ENCODE data around the gene PRLR.

Gene PRLR

DNA sequence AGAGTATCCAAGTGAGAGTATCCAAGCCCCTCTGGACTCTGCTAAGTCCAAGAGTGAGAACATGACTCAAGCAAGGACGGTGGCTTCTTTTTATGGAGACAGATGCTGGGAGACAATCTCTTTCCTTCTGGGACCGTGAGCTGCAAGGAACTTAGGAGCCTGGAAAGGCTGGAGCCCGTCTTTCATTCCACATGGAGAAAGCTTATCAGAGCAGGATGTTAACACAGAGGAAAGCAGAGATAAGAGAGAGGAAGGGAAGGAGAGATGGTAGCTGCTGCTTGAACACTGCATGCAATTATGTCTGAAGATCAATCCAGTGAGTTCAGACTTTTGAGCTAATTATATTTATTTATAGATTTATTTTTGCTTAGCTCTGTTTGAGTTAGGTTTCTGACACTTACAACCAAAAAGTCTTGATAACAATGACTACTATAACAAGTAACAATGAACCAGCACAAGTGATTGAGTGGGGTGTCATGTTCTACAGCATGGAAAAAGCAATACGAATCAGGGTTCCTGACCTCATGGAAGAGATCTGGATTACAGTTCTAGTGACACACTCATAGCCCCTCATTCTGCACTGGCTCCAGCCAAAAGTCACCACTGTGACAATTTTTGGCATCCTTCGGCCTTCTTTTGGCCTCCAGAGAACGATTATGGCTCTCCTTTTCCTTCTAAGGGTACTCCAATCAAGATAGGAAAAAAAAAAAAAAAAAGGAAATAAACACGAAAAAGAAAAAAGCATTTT, 71.5 kb downstream of the PRLR start:
- DNase-seq: no peak

DNA sequence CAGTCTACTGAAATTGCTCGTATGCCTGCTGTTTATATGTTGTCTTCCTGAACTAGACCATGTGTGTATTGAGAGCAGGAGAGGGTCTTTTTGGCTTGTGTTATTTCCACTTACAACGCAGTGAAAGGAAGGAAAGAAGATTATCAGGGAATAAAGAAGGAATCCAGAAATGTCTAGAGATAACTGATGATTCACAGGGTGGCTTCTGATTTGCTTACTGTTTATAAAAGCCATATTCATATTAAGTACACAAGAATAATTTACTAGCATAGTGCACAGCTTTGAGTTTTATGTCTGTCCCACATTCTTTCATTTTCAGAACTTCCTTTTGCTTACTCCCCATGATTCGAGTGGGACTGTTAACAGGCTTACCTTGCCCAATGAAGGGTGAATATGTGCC, 72.1 kb downstream of the PRLR start:
- DNase-seq: no peak

DNA sequence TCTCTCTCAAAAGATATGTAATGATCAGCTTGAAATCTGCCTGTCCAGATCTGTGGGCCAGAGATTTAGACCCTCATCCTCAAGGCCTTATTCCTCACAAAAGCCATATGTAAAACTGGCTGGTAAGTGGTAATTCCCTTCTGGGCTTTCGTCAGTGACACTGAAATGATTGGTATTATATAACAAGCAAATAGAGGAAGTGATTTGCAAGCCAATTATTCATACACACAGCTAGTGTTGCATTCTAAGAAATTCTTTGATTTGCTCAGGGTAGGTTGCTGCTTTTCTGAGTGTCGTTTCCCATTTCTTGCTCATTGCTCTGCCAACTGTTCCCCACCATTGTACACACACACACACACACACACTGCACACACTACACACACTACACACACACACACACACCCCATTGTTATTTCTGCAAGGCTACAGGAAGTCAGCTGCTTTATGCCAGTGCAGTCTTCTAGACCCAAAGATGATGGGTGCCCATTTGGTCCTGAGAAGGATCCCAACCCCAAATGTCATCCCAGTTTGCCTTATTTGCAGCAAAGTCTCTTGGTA, 76.8 kb downstream of the PRLR start:
- DNase-seq: no peak

DNA sequence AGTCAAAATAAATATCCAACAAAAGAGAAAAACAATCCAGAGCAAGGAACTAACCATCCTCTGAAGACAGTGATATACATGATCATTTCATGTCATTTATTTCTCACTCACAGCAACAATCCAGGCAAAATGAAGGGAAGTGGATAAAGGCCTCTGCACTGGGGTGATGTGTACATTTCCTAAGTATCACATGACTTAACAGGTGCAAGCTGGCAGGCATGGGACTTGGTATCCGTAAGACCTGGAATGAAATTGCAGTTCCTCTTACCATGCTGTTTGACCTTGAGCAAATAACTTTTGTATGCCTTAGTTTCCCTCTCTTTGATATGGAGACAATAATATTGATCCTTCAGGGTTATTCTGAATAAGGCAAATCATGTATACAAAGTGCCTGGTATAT, 77.6 kb downstream of the PRLR start:
- DNase-seq: no peak

DNA sequence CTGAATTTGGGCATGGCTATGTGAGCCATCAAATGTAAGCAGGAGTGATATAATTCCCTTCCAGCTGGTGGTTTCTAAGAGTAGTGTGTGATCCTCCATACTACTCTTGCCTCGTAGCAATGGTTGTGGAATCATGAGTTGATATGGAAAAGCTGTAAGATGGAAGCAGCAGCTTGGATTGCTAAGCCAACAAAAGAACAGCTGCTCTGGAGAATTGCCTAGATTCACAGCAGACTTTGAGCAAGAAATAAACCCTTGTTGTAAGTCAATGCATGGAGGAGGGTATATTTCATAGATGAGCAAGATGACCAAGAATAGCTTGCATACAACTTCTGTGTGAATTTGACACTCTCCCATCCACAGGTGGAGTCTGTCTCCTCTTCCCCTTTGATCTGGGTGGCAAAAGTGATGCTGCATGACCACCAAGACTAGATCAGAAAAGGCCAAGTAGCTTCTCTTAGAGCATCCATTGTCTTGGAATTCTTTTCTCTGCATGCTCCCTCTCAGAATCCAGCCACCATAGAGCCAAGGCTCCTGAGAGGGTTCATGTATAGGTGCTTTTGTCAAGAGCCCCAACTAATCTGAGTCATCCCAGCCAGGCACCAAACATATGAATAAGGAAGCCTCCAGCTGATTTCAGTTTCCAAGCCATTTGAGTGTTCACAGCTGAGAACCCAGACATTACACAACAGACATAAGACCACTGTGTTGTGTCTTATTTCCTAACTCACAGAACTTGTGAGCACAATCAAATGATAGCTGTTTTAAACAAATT, 79.0 kb downstream of the PRLR start:
- DNase-seq: no peak

DNA sequence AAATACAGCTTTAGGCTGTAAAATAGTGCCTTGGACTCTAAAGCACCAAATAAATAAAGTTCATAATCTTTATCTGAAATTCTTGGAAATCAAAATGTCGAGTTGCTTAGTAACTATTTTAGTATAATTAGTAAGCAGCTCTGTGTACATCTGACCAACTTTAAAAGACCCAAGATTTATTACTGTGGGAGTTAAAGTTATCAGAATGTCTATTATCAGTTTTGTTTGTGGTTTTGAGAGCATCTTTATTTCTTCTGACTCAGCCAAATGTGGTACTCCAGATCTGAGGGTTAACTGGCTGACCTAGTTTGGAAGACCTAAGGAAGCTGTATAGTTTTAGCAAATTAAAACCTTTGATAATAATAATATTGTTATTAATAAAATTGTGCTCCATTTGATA, 81.2 kb downstream of the PRLR start:
- no peak for DNase-seq

DNA sequence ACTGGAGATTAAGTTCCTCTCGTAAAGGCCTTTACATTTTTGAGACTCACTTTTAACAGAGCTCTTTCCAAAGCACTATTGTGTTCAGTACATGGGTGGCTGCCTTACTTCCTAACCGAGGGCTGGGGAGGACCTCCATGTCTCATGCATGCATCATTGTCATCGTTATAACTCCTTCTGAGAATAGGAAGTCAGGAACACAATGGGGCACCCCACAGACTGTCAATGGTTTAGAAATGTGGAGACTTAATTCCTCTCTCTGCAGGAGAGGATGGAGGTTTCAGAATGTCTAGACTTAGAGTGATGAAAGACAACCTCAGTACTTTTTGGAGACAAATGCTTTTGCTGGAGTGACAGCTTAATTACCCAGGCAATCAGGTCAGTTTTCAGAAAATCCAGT, 83.9 kb downstream of the PRLR start:
- DNase-seq: no peak

DNA sequence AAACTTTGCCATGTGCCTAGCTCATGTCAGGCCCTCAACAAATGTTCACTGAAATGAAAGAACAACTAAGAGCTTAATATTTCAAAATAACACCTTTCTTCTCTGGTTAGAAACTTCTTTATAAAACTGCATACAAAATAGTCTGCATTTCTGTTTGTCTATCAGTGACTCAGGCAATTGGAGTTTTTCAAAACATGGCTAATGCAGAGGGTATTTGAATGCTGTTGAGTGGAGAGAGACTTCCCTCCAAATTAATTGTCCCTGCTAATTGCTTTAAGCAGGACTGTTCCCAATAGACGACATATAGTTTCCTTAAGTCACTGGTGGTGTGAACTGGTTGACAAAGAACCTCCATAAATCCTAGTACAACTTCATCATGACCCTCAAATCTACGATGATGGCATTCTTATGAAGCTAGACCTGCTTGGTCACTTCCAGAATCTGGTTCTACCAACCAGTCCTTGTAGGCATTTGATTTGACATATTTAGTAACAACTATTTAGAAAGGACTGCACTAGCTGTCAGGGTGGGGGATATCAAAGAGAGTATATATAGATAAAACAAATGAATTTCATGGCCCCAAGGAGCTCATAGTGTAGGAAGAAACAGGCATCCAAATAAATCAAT, 84.5 kb downstream of the PRLR start:
- DNase-seq: no peak

DNA sequence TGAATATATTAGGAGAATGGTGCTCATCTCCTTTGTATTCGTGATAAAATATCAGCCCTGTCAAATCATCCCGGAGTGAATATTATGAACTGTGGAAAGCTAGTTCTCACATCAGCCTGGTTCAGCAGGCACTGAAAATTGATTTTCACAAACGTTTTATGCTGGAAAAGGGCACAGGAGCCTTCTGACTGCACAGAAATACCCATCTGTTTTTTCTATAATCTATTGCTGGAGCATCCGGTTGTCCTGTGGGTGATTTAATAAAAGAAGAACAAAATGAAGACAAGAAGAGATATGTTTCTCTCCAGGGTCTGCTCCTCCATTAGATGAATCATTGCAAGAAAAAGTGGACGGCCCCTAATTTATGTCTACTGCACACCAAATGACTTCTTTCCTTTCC, 85.3 kb downstream of the PRLR start:
- no peak for DNase-seq

DNA sequence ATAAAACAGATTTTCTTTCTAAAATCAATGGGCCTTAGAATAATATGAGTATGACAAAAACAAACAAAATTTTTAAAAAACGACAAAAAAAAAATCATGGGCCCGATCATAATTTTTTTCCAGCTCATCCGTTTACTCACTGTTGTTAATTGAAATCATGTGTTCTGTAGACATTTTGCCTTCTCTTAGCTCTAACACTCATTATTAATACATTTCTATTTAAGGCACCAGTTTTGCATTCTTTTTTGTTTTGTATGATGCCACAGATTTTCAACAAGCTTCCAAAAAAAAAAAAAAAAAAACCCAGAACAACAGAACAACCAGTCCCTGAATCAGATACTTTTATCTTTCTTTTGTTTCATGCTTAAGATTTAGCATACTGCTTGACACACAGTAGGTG, 86.4 kb downstream of the PRLR start:
- DNase-seq: no peak

DNA sequence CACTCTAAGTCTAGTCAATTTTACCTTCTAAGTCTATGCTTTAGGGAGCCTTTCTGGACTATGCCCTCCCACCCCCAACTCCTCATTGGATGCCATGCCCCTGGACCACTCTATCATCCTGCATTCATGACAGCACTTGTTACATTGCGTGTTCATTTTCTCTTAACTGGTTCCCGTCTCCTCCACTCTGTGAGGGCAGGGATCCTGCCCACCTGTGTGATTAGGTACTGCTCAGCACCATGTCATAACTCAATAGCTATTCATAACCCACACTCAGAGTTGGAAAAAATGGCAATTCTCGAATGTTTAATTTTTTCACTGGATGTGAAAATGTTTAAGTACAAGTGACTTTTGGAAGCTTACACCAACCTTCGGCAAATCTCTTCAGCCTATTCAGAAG, 88.5 kb downstream of the PRLR start:
- DNase-seq: no peak

DNA sequence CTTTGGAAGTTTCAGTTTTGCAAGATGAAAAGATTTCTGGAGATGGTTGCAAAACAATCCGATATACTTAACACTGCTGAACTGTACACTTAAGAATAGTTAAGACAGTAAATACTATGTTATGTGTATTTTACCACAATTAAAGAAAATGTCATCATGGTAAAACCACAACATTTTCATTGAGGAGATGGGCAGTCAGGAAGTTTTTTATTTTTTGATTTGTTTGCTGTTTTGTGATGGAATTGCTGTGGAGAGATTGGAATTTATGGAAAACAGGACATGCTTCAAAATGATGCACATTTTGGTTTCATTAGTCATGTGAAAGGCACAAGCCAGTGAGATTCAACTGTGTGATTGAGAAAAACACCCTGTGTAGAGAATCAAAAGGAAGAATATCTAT, 92.1 kb downstream of the PRLR start:
- no peak for DNase-seq

DNA sequence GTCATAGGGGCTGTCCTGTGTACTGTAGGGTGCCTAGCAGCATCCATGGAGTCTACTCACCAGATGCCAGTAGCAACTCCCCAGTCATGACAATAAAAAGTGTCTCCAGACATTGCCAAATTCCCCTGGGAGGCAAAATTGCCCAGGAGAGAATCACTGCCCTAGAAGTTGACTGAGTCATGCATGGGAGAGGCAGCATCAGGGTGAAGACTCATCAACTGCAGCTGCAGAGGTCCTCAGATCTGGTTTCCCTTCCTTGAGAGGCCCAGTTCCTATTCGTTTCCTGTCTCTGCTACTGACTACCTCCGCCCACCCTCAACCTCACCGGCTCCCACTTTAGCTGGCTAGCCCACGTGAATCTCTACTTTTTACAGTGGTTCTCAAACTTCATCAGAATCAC, 93.9 kb downstream of the PRLR start:
- no peak for DNase-seq

DNA sequence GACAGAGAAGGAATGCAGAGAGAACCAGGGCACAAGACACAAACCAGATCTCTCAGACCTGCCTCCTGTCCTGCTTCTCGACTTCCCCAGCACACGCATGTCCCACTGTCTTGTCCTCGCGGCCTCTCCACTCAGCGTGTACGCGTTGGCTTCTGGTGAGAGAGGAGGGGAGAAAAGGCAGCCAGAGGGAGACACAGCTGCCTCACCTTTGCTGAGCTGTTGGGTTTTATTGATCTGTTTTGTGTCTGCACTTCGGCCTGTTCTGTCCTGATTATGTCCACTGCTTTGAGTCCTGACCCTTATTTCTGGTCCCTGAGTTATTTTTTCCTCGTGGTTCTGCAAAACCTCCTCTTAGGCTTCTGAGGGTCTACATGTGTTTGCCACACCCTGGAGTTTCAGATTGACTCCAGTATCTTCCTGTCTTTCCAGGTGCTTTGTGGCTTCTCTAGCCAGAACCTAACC, 95.0 kb downstream of the PRLR start:
- DNase-seq: no peak

DNA sequence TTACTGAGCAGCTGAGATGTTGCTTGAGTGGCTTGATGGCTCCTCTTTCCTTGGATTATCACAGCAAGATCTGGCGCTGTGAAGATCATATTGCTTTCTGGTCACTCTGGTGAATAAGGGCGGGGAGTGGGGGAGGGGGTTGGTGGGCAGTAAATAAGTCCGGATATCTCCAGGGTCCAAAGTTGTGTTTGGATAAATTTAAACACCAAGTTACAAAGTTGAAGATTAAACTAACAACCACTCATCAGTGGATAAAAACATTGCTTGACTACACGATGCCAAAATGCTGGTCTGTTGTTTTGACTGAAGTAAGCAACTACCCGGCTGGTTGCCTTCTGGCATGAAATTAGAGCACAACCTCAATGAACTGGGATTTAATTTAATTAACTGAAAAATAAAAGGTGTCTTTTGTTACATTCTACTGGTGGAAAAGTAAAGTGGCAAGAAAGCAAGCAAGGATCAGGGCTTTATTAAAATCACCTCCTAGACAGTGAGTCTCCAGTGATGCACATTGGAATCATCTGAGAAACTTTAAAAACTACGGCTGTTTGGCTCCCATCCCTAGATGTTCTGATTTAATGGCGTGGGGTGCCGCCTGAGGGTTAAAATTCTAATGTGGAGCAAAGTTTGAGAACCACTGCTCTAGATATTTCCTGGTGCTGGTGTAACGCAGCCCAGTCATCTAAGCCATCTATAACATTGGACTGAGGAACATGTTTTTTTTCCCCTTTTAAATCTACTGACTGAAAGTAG, 95.8 kb downstream of the PRLR start:
- DNase-seq: no peak

DNA sequence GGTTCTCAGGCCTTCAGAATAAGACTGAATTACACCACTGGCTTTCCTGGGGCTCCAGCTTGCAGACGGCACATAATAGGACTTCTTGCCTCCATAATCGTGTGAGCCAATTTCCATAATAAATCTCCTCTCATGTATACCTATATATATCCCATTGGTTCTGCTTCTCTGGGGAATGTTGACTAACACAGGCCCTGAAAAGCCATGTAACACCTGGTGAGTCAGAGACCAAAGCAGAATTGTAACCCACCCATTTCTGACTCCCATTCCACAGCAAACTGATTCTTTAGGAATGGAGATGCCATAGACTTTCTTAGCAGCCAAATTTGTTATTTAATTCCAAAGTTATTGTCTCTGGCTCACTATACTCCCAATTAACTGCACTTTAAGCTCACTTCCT, 97.1 kb downstream of the PRLR start:
- no peak for DNase-seq

DNA sequence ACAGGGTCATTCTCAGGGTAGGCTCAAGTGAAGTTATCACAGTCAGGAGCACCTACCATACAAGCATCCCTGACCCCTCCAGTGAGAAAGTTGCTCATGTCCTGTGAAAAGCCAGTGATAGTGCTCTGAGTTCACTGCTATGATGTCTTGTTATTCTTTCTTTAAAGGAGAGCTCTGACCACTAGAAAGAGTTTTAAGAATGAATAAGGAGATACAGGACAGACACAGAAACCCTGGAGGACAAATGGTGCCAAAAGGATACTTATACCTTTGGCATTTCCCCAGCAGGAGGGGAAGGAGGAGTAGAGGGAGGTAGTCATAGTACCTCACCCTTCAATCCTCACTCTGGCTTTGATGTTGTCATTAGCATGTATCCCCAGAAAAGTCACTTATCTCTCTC, 98.6 kb downstream of the PRLR start:
- no peak for DNase-seq

DNA sequence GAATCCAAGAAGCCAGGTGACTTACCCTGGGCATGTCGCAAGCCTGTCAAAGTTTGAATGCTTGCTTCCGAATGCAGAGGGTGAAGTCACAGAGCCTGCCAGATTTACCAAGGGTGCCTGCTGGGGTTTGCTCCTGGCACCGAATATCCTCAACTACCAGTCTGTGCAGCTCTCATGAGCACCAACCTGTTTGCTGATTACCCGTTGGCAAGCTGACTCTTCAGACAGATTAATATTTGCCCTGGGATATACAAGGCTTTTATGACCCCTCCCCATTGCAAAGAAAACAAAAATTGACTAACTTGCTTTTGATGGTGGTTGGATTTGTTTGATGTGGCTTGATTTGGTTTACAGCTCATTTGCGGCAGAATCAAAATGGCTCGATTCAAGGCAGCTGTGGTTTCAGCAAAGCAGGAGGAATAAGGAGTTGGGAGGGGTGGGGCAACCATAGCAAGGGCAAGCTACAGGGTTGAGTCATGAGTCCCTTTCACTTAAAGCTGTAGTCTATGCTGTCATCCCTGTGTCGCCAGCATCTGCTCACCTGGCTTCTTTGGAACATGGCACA, 100.3 kb downstream of the PRLR start:
- no peak for DNase-seq

DNA sequence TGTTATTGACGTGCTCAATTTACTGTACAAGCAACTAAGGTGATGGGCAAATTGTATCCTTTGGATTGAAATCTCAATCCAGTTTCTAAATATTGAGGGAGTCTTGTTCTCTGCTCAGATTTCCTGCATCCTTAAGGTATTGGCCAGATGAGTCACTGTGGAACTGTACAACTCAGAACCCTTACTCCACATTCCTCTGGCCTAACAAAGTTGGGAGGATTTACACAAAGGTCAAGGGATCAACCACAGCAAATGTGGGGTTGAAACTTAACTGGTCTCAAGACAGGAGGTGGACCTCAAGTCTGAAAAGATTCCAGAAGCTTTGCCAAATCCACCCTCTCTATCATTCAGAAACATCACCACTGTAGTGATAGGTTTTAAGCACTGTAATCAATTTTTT, 101.0 kb downstream of the PRLR start:
- no peak for DNase-seq

DNA sequence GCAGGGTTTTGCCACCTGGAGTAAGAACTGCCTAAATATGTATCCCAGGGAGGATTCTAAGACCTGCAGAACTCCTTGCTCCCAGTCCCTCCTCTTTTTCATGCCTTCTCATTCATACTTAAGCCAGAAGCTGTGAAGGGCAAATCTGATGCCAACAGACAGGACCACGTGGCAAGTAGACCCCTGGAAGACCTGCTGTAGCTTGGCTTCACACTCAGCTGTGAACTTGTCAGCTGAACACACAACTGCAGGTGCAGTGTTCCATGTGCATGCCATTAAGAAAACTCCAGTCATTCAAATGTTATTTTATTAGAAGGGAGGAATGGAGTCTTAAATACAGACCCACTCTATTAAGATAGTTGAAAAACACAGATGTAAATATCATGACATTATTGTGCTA, 103.3 kb downstream of the PRLR start:
- DNase-seq: no peak

DNA sequence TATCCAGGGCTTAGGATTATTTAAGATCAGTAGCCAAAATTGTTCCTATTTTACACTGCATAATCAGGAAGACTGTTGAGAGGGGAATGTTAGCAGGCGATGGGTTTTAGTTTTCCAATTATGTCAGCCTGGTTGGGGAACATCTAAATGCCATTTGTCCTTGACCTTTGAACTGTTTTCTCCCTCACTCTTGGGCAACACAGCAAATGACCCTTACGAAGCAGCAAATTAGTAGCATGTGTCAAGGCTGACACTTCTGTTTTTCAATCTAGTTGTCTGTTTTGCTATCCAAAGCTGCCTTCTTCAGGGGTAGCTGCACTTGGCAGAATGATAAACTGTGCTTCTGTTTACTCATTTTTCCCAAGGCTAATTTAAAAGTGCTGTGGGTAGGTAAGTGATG, 104.5 kb downstream of the PRLR start:
- DNase-seq: no peak

DNA sequence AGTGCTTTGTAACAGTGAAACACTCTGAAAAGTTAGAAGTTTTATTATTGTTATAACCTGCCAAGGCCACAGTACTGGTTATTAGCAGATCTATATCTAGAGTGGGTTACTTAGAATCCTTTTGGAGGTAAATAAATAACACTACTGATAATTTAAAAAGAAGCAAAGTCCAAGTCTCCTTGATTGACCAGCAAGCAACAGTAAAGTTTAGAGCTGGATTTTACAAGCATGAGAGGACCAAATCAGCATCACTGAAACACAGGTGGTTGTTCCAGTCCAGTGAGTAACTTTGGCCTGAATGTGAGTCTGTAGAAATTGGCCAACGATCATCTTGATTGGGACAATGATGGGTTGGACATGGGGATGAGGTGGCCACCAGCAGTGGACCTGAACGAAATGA, 105.4 kb downstream of the PRLR start:
- DNase-seq: no peak

DNA sequence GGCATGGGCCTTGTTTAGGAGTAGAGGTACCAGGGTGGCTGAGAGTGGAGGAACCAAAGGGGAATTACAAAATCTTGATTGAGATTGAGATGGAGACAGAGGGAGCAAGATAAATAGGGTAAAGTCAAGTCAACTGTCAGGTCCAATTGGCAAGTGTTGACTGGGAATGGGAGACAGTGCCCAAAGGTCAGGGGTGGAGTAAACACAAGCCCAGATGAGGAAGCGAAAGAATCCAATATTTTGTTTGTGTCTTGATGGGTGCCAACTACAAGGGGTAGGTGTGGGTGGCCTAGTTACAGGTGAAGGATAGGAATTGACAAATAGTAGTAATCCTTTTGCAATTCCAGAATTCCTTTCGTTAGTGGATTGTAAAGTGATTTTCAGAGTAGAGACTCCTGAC, 107.5 kb downstream of the PRLR start:
- no peak for DNase-seq
